Fibroblast of lung (primary cell): ENCODE measurements around the gene ELP2.

Source experiments
- EZH2 ChIP-seq: IDR thresholded peaks from 2 replicates; pipeline ENCODE4 v1.5.1; 2012; ENCODE audit warnings: low read length, control low read depth, mild to moderate bottlenecking; ENCODE audit errors: missing control alignments
- TF ChIP-seq, protein P1 (sequence below), 2 donors: IDR thresholded peaks in 1 of 2; conservative IDR thresholded peaks in 1 of 2; 1 replicate in 1 of 2; 2 replicates in 1 of 2; pipeline ENCODE4 v1.5.1; 2011 to 2012; ENCODE audit warnings: low read length in 2 of 2, control low read depth in 1 of 2, inconsistent platforms in 1 of 2, low read depth in 1 of 2, mild to moderate bottlenecking in 1 of 2

DNA sequence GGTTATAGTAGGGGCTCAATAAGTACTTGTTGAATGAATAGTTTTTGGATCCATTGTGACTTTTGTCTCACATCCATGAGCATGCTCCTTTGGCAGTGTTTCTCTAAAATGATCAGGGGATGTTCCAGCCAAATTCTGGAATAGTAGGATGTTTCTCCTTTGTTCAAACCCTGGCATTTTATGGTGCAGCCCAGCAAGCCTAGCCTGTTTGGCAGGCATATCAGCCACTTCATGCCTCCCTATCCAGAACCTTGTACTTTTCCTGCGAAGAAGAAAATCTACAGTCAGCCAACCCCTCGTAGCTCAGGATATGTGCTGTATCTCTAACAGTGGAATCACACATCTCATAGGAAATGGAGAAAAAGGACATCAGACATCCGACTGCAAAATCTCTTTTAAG is 35.3 kb upstream of the ELP2 start:
- TF ChIP-seq EZH2 = no peak
- TF ChIP-seq, protein P1, sequence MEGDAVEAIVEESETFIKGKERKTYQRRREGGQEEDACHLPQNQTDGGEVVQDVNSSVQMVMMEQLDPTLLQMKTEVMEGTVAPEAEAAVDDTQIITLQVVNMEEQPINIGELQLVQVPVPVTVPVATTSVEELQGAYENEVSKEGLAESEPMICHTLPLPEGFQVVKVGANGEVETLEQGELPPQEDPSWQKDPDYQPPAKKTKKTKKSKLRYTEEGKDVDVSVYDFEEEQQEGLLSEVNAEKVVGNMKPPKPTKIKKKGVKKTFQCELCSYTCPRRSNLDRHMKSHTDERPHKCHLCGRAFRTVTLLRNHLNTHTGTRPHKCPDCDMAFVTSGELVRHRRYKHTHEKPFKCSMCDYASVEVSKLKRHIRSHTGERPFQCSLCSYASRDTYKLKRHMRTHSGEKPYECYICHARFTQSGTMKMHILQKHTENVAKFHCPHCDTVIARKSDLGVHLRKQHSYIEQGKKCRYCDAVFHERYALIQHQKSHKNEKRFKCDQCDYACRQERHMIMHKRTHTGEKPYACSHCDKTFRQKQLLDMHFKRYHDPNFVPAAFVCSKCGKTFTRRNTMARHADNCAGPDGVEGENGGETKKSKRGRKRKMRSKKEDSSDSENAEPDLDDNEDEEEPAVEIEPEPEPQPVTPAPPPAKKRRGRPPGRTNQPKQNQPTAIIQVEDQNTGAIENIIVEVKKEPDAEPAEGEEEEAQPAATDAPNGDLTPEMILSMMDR (conservative IDR thresholded peaks at IDR 0.05 in 1 of 2, IDR thresholded peaks at IDR 0.05 in 1 of 2; ENCODE audit: low read depth in 1 of 2, low read length in 2 of 2) = no peak
